Endothelial cell of umbilical vein (primary cell): ENCODE data around the gene MFN1. TPM values are rescaled to one million over a fixed set of nuclear protein-coding genes. Genes with fewer than 3 reads are reported as not detected.

Experiments used
- BruUV-seq: library from RNA; stranded (reverse); fragments of 400-500 nt; replicated peaks from 2 replicates; lab custom pipeline; 2021; lab: Mats Ljungman, UMichigan
- CTCF ChIA-PET: fragments of 300-600, 350-600 bp; sonication (Branson Sonifier 250); formaldehyde crosslinking; loops from one replicate; lab custom pipeline; 2021; ENCODE audit warnings: antibody characterized with exemption, inconsistent platforms; lab: Charles Lee
- POLR2A ChIA-PET: fragments of 300-600, 350-600 bp; sonication (Branson Sonifier 250); formaldehyde crosslinking; loops from one replicate; lab custom pipeline; 2021; ENCODE audit warnings: antibody characterized with exemption, inconsistent platforms; lab: Charles Lee
- DNase-seq: peaks from one replicate; pipeline ENCODE4 v3.0.0-alpha.2; 2011; ENCODE audit warnings: low read depth, low spot score
- FAIRE-seq: peaks from 2 replicates; lab custom pipeline; 2011; peaks lifted over from hg19 to GRCh38; lab: Jason Lieb, UNC
- H2AFZ ChIP-seq: 2 replicates; pipeline ENCODE4 v1.6.0; 2012; ENCODE audit warnings: low read depth, low read length, control low read depth, inconsistent platforms
- H3K27ac ChIP-seq: 2 replicates; pipeline ENCODE4 v1.5.1; 2011; ENCODE audit warnings: low read depth, mild to moderate bottlenecking, control low read depth, low read length, moderate library complexity; ENCODE audit not compliant: insufficient read depth
- H3K27me3 ChIP-seq, 2 experiments: 2 replicates each; pipeline versions ENCODE4 v1.6.0 to v1.6.1; 2011; ENCODE audit warnings: low read length in 2 of 2, mixed read lengths in 1 of 2; ENCODE audit not compliant: control insufficient read depth in 2 of 2, insufficient read depth in 2 of 2
- H3K36me3 ChIP-seq, 2 experiments: 2 replicates in 1 of 2; 3 replicates in 1 of 2; pipeline ENCODE4 v1.5.1; 2011; ENCODE audit warnings: low read length in 2 of 2, mild to moderate bottlenecking in 1 of 2, moderate library complexity in 1 of 2; ENCODE audit not compliant: control insufficient read depth in 2 of 2, insufficient read depth in 2 of 2; ENCODE audit errors: extremely low read depth in 1 of 2
- H3K4me1 ChIP-seq: 3 replicates; pipeline ENCODE4 v1.5.1; 2011; ENCODE audit warnings: mild to moderate bottlenecking, low read length; ENCODE audit not compliant: control insufficient read depth, insufficient read depth; ENCODE audit errors: extremely low read depth
- H3K4me2 ChIP-seq: 2 replicates; pipeline ENCODE4 v1.6.1; 2011; ENCODE audit warnings: low read length, control low read depth, mixed read lengths; ENCODE audit not compliant: insufficient read depth
- H3K4me3 ChIP-seq, 3 experiments: fragments of 200-600 bp in 1 of 3; sonication (generic), shearing (Covaris generic) in 1 of 3; replicated peaks in 1 of 3; 2 replicates each; pipeline ENCODE4 v1.5.1; 2011 to 2016; ENCODE audit warnings: control low read depth in 3 of 3, low read length in 3 of 3, mild to moderate bottlenecking in 2 of 3, inconsistent platforms in 1 of 3, low read depth in 1 of 3, moderate library complexity in 1 of 3; ENCODE audit not compliant: insufficient read depth in 1 of 3
- H3K79me2 ChIP-seq: 2 replicates; pipeline ENCODE4 v1.6.0; 2012; ENCODE audit warnings: low read length, inconsistent platforms; ENCODE audit not compliant: control insufficient read depth, insufficient read depth
- H3K9ac ChIP-seq: replicated peaks from 2 replicates; pipeline ENCODE3; 2011; ENCODE audit warnings: low read length, control low read depth; ENCODE audit not compliant: insufficient read depth; ENCODE audit errors: extremely low read depth
- H3K9me1 ChIP-seq: replicated peaks from 3 replicates; pipeline ENCODE4 v1.6.0; 2011; ENCODE audit warnings: mild to moderate bottlenecking, low read length; ENCODE audit not compliant: control insufficient read depth, insufficient read depth; ENCODE audit errors: extremely low read depth
- H3K9me3 ChIP-seq: replicated peaks from 2 replicates; pipeline ENCODE4 v1.5.1; 2012; ENCODE audit warnings: low read length, inconsistent platforms; ENCODE audit not compliant: control insufficient read depth, insufficient read depth
- H4K20me1 ChIP-seq: replicated peaks from 2 replicates; pipeline ENCODE3; 2011; ENCODE audit warnings: mild to moderate bottlenecking, low read length; ENCODE audit not compliant: control insufficient read depth, insufficient read depth; ENCODE audit errors: extremely low read depth
- EZH2 ChIP-seq: IDR thresholded peaks from 2 replicates; pipeline ENCODE4 v1.6.1; 2012; ENCODE audit warnings: borderline replicate concordance, low read depth, mild to moderate bottlenecking, moderate library complexity, low read length, inconsistent platforms; ENCODE audit not compliant: severe bottlenecking
- FOS ChIP-seq: IDR thresholded peaks from 2 replicates; pipeline ENCODE4 v1.6.1; 2011; ENCODE audit warnings: mild to moderate bottlenecking, low read length, moderate library complexity, borderline replicate concordance; ENCODE audit not compliant: insufficient read depth
- GATA2 ChIP-seq: IDR thresholded peaks from 2 replicates; pipeline ENCODE4 v1.7.0; 2011; ENCODE audit warnings: low read depth, mild to moderate bottlenecking, moderate library complexity, mixed read lengths, low read length; ENCODE audit not compliant: insufficient read length, insufficient read depth
- JUN ChIP-seq: IDR thresholded peaks from 2 replicates; pipeline ENCODE4 v1.6.1; 2011; ENCODE audit warnings: borderline replicate concordance, low read depth; ENCODE audit not compliant: insufficient read length, insufficient read depth
- MAX ChIP-seq: IDR thresholded peaks from 2 replicates; pipeline ENCODE4 v1.6.1; 2011; ENCODE audit not compliant: insufficient read depth, insufficient read length
- MYC ChIP-seq: IDR thresholded peaks from one replicate; pipeline ENCODE4 v1.6.1; 2011; ENCODE audit warnings: mild to moderate bottlenecking, low read depth, low read length
- POLR2A ChIP-seq: IDR thresholded peaks from 2 replicates; pipeline ENCODE4 v1.6.1; 2012; ENCODE audit warnings: low read depth, mild to moderate bottlenecking, control low read depth, low read length
- POLR2AphosphoS5 ChIP-seq: IDR thresholded peaks from 2 replicates; pipeline ENCODE4 v1.6.1; 2012; ENCODE audit warnings: low read depth, mild to moderate bottlenecking, control low read depth, low read length, moderate library complexity; ENCODE audit not compliant: insufficient read depth
- dilution Hi-C: fragments of 300-500 bp; cut with MboI; formaldehyde crosslinking; loops from one replicate; pipeline ENCODE4 v1.15.0; 2019; ENCODE audit warnings: low sequenced_read_pairs; ENCODE audit not compliant: extremely low pct_ligation_motif_present
- intact Hi-C: fragments of 100-400 bp; cut with micrococcal nuclease; formaldehyde crosslinking; loops from one replicate; pipeline ENCODE4 v1.10.0; 2022
- polyA plus RNA-seq, 4 experiments: library from polyadenylated mRNA; depleted of rRNA in 3 of 4; stranded (reverse) in 3 of 4; unstranded in 1 of 4; fragments of >200 nt; gene quantifications; 2 replicates each; pipeline versions ENCODE4 v1.2.1 to v1.2.3, GENCODE V29; 2011 to 2012; ENCODE audit warnings: missing spikeins in 1 of 4
- total RNA-seq: library from RNA; stranded (reverse); gene quantifications from 2 replicates; pipeline ENCODE4 v1.2.3, GENCODE V29; 2021
- TF ChIP-seq, protein P1 (sequence below), 2 donors: IDR thresholded peaks; 1 replicate in 1 of 2; 2 replicates in 1 of 2; pipeline ENCODE4 v1.5.1; 2011; ENCODE audit warnings: low read length in 2 of 2, mild to moderate bottlenecking in 2 of 2, moderate library complexity in 2 of 2, control low read depth in 1 of 2, inconsistent platforms in 1 of 2, low read depth in 1 of 2; ENCODE audit not compliant: insufficient read depth in 1 of 2; ENCODE audit errors: extremely low read depth in 1 of 2

The MFN1 gene
- total and polyA plus RNA-seq, 2 donors (not counting 3 experiments of a cell fraction or from before 2014, with no cell fraction given): 11.6 to 42.9 TPM

DNA sequence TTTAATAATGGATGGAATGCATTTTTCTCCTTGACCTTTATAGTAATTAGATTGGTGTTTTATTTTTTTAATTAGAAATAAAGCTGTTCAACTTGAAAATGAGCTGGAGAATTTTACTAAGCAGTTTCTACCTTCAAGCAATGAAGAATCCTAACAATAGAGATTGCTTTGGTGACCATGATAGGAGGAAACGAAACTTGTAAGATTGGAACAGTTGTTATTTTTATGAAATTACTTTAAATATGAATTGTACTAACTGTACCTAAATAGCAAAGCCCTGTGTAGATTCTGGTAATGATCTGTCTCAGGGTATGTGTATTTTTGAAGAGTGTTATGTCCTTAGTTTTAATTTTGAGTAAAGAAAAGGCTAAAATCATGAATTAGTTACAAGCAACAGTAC, 44.4 kb downstream of the MFN1 start:
- intact Hi-C loops: no loop called here
- ChIA-PET POLR2A (no interaction called here), CTCF (no interaction called here)
- Histone ChIP-seq H3K9ac (no peak overlapping the region), H3K79me2 (no peaks in the 10 kb centered on the region), H3K4me3 (no peak overlapping the region), H3K36me3 (peaks cover 0 to 5% of the 10 kb centered on the region in 2 experiments), H3K27ac (no peak overlapping the region), H3K4me1 (no peaks in the 10 kb centered on the region), H3K9me1 (no peaks in the 10 kb centered on the region), H3K27me3 (no peaks in the 10 kb centered on the region), H3K4me2 (no peak overlapping the region), H3K9me3 (no peaks in the 10 kb centered on the region), H4K20me1 (no peaks in the 10 kb centered on the region), H2AFZ (no peak overlapping the region)
- TF ChIP-seq, protein P1, sequence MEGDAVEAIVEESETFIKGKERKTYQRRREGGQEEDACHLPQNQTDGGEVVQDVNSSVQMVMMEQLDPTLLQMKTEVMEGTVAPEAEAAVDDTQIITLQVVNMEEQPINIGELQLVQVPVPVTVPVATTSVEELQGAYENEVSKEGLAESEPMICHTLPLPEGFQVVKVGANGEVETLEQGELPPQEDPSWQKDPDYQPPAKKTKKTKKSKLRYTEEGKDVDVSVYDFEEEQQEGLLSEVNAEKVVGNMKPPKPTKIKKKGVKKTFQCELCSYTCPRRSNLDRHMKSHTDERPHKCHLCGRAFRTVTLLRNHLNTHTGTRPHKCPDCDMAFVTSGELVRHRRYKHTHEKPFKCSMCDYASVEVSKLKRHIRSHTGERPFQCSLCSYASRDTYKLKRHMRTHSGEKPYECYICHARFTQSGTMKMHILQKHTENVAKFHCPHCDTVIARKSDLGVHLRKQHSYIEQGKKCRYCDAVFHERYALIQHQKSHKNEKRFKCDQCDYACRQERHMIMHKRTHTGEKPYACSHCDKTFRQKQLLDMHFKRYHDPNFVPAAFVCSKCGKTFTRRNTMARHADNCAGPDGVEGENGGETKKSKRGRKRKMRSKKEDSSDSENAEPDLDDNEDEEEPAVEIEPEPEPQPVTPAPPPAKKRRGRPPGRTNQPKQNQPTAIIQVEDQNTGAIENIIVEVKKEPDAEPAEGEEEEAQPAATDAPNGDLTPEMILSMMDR (IDR thresholded peaks at IDR 0.05; ENCODE audit: extremely low read depth in 1 of 2, insufficient read depth in 1 of 2, low read depth in 1 of 2, low read length in 2 of 2): no peak
- TF ChIP-seq GATA2: no peak
- no peak for TF ChIP-seq MYC
- no TSS peak for BruUV-seq
- DNase-seq: no peak
- dilution Hi-C loops: no loop called here
- no peak for FAIRE-seq

- Histone ChIP-seq H4K20me1 (no peaks in the 10 kb centered on the region), H3K4me1 (no peaks in the 10 kb centered on the region), H2AFZ (no peak overlapping the region), H3K27ac (no peak overlapping the region), H3K27me3 (no peaks in the 10 kb centered on the region), H3K9ac (no peak overlapping the region), H3K79me2 (no peaks in the 10 kb centered on the region), H3K9me3 (no peaks in the 10 kb centered on the region), H3K36me3 (peaks cover 5 to 21% of the 10 kb centered on the region in 2 experiments), H3K4me2 (no peak overlapping the region), H3K4me3 (no peak overlapping the region), H3K9me1 (no peaks in the 10 kb centered on the region)
- no TSS peak for BruUV-seq
- FAIRE-seq: no peak
- ChIA-PET POLR2A (no interaction called here), CTCF (no interaction called here)
- dilution Hi-C loops: no loop called here
- DNase-seq: no peak
- intact Hi-C loops: no loop called here
- TF ChIP-seq FOS (no peak), POLR2AphosphoS5 (no peak), MAX (no peak), EZH2 (no peak), GATA2 (no peak), JUN (no peak), POLR2A (no peak), MYC (no peak)
- TF ChIP-seq, protein P1 (IDR thresholded peaks at IDR 0.05; ENCODE audit: extremely low read depth in 1 of 2, insufficient read depth in 1 of 2, low read depth in 1 of 2, low read length in 2 of 2): no peak
Measured at GRCh38 chr3:179398574-179399231, 51.2 kb downstream of the MFN1 start.
